Ovary (tissue), 9 donors: ENCODE measurements around the gene LTBP4. TPM values are rescaled to one million over a fixed set of nuclear protein-coding genes. Genes with fewer than 3 reads are reported as not detected.
A peak's percentile ranks its signal among the peaks of the same experiment; 100 is the strongest.

ENCODE experiments used
- DNase-seq, 5 donors: peaks; one replicate each; pipeline ENCODE4 v3.0.0-alpha.2; 2019 to 2020
- H3K27ac ChIP-seq, 2 donors: fragments of 200-600 bp; one replicate each; pipeline versions ENCODE4 v1.5.1 to v1.8.0; 2019 to 2022
- H3K27me3 ChIP-seq: fragments of 200-600 bp; one replicate; pipeline ENCODE4 v1.8.0; 2022
- H3K36me3 ChIP-seq: fragments of 200-600 bp; sonication (generic); one replicate; pipeline ENCODE4 v1.5.1; 2019
- H3K4me1 ChIP-seq: one replicate; pipeline ENCODE4 v1.8.1; 2013; ENCODE audit warnings: mild to moderate bottlenecking, moderate library complexity; ENCODE audit not compliant: insufficient read depth
- H3K4me3 ChIP-seq: fragments of 200-600 bp; sonication (generic); one replicate; pipeline ENCODE4 v1.5.1; 2017
- H3K9me3 ChIP-seq, 2 donors: fragments of 200-600 bp in 1 of 2; sonication (generic) in 1 of 2; one replicate each; pipeline versions ENCODE4 v1.5.1 to v1.8.1; 2013 to 2019; ENCODE audit warnings: mild to moderate bottlenecking in 1 of 2, moderate library complexity in 1 of 2
- EP300 ChIP-seq: sonication (generic); formaldehyde crosslinking; IDR thresholded peaks from one replicate; pipeline ENCODE4 v1.6.1; 2017; ENCODE audit warnings: antibody characterized with exemption
- POLR2A ChIP-seq: fragments of 450-650 bp; IDR thresholded peaks from one replicate; pipeline ENCODE4 v1.6.1; 2017; ENCODE audit warnings: antibody characterized with exemption, mild to moderate bottlenecking, moderate library complexity
- WGBS, 3 donors: extraction: QIAGEN DNeasy Blood & Tissue Kit in 1 of 3; methylation state at CpG; one replicate each; pipeline versions ENCODE4 v1.1.5 to v1.1.7; 2013 to 2017; 5-methylcytosine and 5-hydroxymethylcytosine counted together
- intact Hi-C, 4 donors: fragments of 100-400 bp; cut with DNase I; formaldehyde crosslinking; loops; one replicate each; pipeline versions ENCODE4 v1.11.0 to v1.15.1; 2022 to 2023
- polyA plus RNA-seq, 2 donors: library from polyadenylated mRNA; stranded (reverse); fragments of 200-250 nt in 1 of 2; fragments of 350-450 nt in 1 of 2; fragmentation: Illumina TruSeq in 1 of 2; extraction: RNeasy Lipid Tissue Mini Kit (QIAGEN cat#74804) in 1 of 2; gene quantifications; one replicate each; pipeline ENCODE4 v1.2.3, GENCODE V29; 2013 to 2014
- total RNA-seq, 7 donors: library from RNA; depleted of rRNA in 2 of 7; stranded (reverse); fragments of >200 nt in 2 of 7; fragmentation: NEBNext Ultra II Directional in 3 of 7; extraction: Animal tissue kit (Norgen Biotek cat#: 25700) in 3 of 7; gene quantifications; one replicate each; pipeline versions ENCODE4 v1.1.0 to v1.2.4, GENCODE V29; 2016 to 2023
- TF ChIP-seq, protein P1 (sequence below), 3 donors: fragments of 450-650 bp in 2 of 3; fragments of 200-600 bp in 1 of 3; IDR thresholded peaks; one replicate each; pipeline versions ENCODE4 v1.5.1 to v1.8.0; 2016 to 2022; ENCODE audit warnings: antibody characterized with exemption in 3 of 3, mild to moderate bottlenecking in 1 of 3
- donor health status: DM: no; HTN: no; CAD: no; lungs with moderate emphysema.
- donor health status: DM: no; HTN: no; CAD: no.
- donor health status: Bipolar disorder and iron deficiency.
- donor health status: DM: yes; HTN: yes; CAD: no.
- donor health status: DM: no; HTN: no; CAD: no.
- donor health status: DM: yes; HTN: yes; CAD: no.

LTBP4 gene
- total and polyA plus RNA-seq, 9 donors = 152 to 840 (median 524) TPM

DNA sequence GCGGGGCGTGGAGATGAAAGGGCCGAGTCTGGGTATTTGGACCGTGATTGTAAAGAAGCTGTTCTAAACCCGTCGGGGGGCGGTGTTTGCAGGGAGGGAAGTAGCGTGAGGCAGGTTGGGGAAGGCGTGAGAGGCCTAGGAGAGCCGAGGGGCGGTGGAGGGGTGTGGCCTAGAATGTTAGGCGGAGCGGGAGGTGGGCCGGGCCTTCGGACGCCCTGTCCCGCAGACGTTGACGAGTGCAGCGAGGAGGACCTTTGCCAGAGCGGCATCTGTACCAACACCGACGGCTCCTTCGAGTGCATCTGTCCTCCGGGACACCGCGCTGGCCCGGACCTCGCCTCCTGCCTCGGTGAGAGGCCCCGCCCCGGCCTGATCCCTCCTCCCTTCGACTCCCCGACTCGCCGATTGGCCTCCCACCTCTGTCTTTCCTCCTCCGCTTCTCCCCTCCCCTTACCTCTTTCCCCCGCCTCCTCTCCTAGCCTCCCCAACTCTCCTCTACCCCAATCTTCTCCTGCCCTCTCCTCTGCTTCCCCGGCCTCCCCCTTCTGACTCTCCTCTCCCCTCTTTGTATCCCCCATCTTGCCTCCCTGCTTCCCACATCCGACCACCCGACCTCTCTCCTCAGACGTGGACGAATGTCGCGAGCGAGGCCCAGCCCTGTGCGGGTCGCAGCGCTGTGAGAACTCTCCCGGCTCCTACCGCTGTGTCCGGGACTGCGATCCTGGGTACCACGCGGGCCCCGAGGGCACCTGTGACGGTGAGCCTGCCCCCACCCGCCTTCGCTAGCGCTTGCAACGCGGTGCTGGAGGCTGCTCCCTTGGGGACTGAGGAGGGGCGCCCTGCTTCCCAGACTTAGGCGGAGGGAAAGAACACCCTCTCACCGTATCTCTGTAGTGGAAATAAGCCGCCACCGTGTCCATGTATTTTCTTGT lies 12.8 kb downstream of the LTBP4 start:
- intact Hi-C loops = no loop called here
- peaks cover 6% of the 10 kb centered on the region for H3K4me1 ChIP-seq
- H3K4me3 ChIP-seq = peak overlapping the region; percentile 46
- H3K27me3 ChIP-seq = no peaks in the 10 kb centered on the region
- DNase-seq = peak; percentile 81 to 88 (median 86)
- H3K9me3 ChIP-seq = no peaks in the 10 kb centered on the region
- H3K27ac ChIP-seq = peak overlapping the region; percentile 33 to 61
- no peaks in the 10 kb centered on the region for H3K36me3 ChIP-seq
- TF ChIP-seq POLR2A (no peak), EP300 (no peak)
- TF ChIP-seq, protein P1, sequence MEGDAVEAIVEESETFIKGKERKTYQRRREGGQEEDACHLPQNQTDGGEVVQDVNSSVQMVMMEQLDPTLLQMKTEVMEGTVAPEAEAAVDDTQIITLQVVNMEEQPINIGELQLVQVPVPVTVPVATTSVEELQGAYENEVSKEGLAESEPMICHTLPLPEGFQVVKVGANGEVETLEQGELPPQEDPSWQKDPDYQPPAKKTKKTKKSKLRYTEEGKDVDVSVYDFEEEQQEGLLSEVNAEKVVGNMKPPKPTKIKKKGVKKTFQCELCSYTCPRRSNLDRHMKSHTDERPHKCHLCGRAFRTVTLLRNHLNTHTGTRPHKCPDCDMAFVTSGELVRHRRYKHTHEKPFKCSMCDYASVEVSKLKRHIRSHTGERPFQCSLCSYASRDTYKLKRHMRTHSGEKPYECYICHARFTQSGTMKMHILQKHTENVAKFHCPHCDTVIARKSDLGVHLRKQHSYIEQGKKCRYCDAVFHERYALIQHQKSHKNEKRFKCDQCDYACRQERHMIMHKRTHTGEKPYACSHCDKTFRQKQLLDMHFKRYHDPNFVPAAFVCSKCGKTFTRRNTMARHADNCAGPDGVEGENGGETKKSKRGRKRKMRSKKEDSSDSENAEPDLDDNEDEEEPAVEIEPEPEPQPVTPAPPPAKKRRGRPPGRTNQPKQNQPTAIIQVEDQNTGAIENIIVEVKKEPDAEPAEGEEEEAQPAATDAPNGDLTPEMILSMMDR (IDR thresholded peaks at IDR 0.05) = no peak
- WGBS, 3 donors = 6 to 18% (median 11%) methylated on average over 67 of the region's 67 CpGs

DNA sequence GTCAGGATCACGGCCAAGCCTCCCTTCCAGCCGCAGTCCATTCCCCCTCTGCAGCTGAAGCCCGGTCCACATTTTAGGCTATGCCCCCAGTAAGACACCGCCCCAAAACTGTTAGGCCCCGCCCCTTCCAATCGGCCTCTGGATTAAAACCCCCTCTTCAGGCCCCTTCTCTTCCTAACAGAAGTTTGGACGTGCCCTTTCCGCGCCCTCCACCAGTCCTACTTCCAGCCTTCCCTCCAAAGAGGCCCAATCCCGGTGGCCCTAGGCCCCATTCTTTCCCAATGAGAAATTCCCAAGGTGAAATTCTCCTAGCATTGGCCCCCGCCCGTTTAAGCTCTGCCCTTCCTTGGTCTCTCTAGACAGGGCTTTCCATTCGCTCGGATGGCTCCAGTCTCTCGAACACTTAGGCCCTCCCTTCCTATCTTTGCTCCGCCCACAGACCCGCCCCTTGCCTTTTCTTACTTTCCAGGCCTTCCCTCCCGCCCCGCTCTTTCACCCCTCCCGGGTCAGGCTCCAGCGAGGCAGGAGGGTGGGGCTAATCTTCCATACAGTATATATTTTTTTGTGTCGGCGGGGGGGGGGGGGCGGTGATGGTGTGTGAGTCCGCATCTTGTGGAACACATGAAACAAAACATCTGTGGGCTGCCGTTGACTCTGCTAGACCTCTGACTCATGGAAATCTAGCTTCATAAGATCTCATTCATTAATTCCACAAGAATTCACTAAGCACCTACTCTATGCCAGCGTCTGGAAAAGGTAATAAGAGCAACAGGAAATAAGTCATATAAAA lies 13.6 kb downstream of the LTBP4 start:
- peak overlapping the region; percentile 46 for H3K4me3 ChIP-seq
- peak; percentile 85 to 92 (median 87) for DNase-seq
- intact Hi-C loops = no loop called here
- H3K27ac ChIP-seq = peak overlapping the region; percentile 16 to 61
- WGBS, 3 donors = 3 to 6% (median 6%) methylated on average over 27 of the region's 27 CpGs
- H3K27me3 ChIP-seq = no peaks in the 10 kb centered on the region
- H3K4me1 ChIP-seq = peaks cover 6% of the 10 kb centered on the region
- no peaks in the 10 kb centered on the region for H3K36me3 ChIP-seq
- TF ChIP-seq, protein P1 (IDR thresholded peaks at IDR 0.05) = peak in 1 of 3 donors; percentile 30
- TF ChIP-seq EP300 = no peak
- H3K9me3 ChIP-seq = no peaks in the 10 kb centered on the region

DNA sequence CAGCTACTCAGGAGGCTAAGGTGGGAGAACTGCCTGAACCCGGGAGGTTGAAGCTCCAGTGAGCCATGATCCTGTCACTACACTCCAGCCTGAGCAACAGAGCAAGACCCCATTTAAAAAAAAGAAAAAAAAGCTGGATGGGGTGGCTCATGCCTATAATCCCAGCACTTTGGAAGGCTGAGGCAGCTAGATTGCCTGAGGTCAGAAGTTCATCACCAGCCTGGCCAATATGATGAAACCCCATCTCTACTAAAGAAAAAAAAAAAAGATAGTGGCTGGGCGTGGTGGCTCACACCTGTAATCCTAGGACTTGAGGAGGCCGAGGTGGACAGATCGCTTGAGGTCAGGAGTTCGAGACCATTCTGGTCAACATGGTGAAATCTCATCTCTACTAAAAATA lies 15.0 kb downstream of the LTBP4 start:
- no peaks in the 10 kb centered on the region for H3K36me3 ChIP-seq
- no peak for TF ChIP-seq POLR2A
- TF ChIP-seq, protein P1 (IDR thresholded peaks at IDR 0.05) = no peak
- no peak for TF ChIP-seq EP300
- no peaks in the 10 kb centered on the region for H3K27me3 ChIP-seq
- H3K4me1 ChIP-seq = peaks cover 4% of the 10 kb centered on the region
- no peak overlapping the region for H3K4me3 ChIP-seq
- 72 to 96% (median 84%) methylated on average over 5 of the region's 5 CpGs for WGBS, 3 donors
- intact Hi-C loops = no loop called here
- no peak for DNase-seq
- no peak overlapping the region for H3K27ac ChIP-seq
- H3K9me3 ChIP-seq = no peaks in the 10 kb centered on the region

DNA sequence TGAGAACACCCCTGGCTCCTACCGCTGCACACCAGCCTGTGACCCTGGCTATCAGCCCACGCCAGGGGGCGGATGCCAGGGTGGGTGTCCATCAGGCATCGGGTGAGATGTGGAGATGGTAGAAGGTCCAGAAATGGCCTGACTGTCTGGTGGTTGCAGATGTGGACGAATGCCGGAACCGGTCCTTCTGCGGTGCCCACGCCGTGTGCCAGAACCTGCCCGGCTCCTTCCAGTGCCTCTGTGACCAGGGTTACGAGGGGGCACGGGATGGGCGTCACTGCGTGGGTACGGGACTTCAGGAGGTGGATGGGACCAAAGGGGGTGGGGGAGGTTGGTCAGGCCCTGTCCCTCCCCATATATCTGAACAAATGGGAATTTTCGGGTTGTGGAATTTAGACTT lies 15.8 kb downstream of the LTBP4 start:
- Histone ChIP-seq H3K36me3 (no peaks in the 10 kb centered on the region), H3K4me3 (no peak overlapping the region), H3K27me3 (no peaks in the 10 kb centered on the region), H3K4me1 (peaks cover 4% of the 10 kb centered on the region), H3K9me3 (no peaks in the 10 kb centered on the region), H3K27ac (no peak overlapping the region)
- 89 to 93% (median 92%) methylated on average over 17 of the region's 17 CpGs for WGBS, 3 donors
- intact Hi-C loops = no loop called here
- TF ChIP-seq, protein P1 (IDR thresholded peaks at IDR 0.05) = no peak
- TF ChIP-seq EP300 = no peak
- TF ChIP-seq POLR2A = no peak
- DNase-seq = peak in 1 of 5 donors; percentile 35
